ENCODE data around the gene TBX4. TPM values are rescaled to one million over a fixed set of nuclear protein-coding genes. Genes with fewer than 3 reads are reported as not detected.

The TBX4 gene
- total RNA-seq, 4 donors from 2014 or later, result not detected

DNA sequence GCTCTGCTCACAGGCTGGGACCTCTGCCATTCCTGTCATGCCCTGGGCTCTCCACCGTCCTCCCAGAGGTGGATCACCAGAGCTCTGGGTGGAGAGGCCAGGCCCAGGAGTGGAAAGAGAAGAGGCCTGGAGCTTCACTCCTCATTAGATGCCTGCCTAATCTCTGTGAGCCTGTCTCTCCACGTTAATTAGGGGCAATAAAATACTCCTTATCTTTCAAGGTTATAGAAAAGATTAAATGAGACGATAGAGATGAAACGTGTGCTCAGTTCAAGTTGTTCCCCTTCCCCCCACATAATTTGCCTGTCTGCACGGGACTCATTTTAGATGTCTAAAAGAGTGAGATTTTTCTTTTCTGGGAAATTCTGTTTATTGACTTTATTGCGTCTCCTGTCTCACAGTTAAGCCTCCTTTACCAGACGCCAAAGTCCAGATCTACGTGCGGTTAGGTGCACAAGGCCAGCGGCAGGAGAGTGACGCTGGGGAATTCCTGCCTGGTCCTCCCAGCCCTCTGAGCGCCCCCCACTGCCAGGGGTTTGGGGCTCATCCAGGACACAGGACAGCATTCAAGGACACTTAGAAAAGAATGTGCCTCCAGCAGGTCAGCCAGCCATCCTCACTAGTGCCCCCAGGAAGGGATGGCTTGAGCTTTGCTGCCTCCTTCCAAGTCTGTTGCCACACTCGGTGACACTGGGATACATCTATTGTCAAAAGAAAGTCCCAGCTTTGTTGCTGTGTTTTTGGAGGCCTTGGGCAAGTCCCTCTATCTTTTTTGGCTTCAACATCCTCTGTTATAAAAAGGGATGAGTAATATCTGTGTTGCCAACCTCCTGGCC, 42.3 kb downstream of the TBX4 start:
- Histone ChIP-seq H3K9me3 (no peaks in the 10 kb centered on the region), H3K36me3 (no peaks in the 10 kb centered on the region), H3K27me3 (no peaks in the 10 kb centered on the region), H3K4me3 (no peak overlapping the region), H3K27ac (no peak overlapping the region), H3K4me1 (peaks cover 0 to 10% (median 0%) of the 10 kb centered on the region in 4 donors)
- no peak for DNase-seq
- TF ChIP-seq, protein P1, sequence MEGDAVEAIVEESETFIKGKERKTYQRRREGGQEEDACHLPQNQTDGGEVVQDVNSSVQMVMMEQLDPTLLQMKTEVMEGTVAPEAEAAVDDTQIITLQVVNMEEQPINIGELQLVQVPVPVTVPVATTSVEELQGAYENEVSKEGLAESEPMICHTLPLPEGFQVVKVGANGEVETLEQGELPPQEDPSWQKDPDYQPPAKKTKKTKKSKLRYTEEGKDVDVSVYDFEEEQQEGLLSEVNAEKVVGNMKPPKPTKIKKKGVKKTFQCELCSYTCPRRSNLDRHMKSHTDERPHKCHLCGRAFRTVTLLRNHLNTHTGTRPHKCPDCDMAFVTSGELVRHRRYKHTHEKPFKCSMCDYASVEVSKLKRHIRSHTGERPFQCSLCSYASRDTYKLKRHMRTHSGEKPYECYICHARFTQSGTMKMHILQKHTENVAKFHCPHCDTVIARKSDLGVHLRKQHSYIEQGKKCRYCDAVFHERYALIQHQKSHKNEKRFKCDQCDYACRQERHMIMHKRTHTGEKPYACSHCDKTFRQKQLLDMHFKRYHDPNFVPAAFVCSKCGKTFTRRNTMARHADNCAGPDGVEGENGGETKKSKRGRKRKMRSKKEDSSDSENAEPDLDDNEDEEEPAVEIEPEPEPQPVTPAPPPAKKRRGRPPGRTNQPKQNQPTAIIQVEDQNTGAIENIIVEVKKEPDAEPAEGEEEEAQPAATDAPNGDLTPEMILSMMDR (IDR thresholded peaks at IDR 0.05), result no peak
- TF ChIP-seq POLR2A (IDR thresholded peaks at IDR 0.05), result no peak

DNA sequence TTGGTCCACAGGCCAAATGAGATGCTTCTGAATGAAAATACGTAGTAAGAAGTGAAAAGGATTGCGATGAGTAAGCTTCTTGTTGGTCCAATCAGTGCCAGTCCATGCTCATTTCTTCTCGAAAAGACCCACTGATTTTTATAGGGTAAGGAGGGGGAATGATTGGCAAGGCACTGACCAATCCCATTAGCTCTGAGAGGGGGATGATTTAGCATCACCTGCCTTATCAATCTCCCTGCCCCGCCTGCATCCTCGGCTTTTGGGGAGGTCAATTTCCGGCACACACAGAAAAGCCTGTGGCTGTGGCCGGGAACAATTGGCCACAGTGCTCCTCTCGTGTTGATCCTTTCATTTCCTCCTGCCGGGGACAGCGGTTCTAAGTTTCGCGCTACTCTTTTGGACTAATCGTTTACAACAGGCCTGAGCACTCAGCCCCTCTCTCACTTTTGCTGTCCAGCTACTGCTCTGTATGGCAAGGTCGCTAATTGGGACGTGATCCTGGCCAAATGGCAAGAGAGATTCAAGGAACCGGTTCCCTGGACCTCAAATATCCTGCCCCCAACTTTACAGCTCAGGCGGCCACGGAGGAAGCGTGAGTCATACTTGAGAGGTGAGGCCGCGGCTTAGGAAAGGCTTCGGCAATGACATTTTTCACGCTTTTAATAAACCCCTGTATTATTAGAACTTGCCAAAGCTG, 43.1 kb downstream of the TBX4 start:
- Histone ChIP-seq H3K4me3 (no peak overlapping the region), H3K4me1 (peaks cover 0 to 2% (median 0%) of the 10 kb centered on the region in 4 donors), H3K27ac (no peak overlapping the region), H3K27me3 (no peaks in the 10 kb centered on the region), H3K9me3 (no peaks in the 10 kb centered on the region), H3K36me3 (no peaks in the 10 kb centered on the region)
- no peak for DNase-seq
- TF ChIP-seq POLR2A (IDR thresholded peaks at IDR 0.05), result no peak
- TF ChIP-seq, protein P1 (IDR thresholded peaks at IDR 0.05), result no peak

DNA sequence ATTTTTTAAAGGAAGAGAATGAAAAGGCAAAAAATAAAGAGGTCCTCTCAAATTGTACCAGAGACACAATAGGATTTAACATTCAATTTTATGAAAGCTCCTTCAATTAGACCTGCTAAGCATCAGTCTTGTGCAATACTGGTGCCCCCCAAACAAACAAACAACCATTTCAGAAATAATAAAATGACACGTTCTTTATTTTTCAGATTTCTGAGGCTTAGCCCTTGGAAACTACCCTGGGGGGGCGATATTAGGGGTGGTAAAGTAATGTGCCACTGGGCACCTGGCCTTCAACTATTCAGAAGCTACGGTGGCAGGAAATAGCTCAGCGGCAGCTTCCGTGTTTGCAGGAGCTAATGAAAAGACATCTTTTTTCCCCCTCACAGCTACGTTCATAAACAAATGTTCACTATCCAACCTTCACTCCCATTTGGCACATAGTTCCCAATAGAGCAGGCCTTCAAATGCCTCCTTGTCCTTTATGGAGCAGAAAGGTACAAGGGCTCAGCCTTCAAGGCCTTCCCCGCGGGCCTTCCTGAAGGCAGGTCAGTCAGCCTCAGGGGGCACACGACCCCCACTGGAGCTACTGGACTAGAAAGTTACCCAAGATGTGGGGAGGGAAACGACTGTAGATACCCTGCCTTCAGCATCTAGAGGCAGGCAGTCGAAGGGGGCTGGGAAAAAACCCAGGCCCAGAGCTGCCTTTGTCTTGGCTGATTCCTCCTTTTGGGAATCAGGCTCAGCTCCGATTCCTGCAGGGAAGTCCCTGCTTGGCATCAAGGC, 44.1 kb downstream of the TBX4 start:
- no peak overlapping the region for H3K27ac ChIP-seq

DNA sequence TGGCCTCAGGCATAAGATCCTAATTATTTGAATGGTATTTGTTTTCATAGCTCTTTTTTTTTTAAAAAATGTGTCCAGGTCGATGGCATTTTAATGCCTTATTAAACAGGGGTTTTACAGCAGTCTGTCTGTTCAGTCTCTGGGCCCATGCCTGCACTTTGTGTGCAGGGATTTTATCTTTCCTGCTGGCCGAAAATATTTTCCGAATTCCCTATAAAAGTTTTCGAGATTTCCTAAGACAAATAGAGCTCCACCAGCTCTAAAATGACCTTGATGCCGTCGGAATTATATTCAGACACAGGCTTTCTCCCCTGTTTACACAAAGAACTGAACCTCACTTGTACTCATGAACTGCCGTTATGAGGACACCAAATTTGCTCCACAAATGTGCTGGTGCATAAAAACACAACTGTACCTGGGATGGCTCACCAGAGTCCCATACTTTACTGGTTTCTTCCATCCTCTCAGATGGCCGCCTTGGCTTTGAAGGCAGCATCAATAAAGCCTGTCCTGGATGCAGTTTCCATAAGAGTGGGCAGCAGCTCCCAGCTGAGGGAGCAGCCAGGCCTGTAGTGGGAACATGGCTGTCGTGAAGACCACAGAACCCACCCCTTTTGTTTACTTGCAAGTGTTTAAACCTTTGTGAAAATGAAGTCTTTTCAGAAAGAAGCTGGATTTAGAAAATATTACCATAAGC, 44.9 kb downstream of the TBX4 start:
- no peak overlapping the region for H3K4me3 ChIP-seq
- no peak overlapping the region for H3K27ac ChIP-seq
- no peaks in the 10 kb centered on the region for H3K9me3 ChIP-seq
- DNase-seq, result no peak
- H3K36me3 ChIP-seq, result no peaks in the 10 kb centered on the region
- H3K27me3 ChIP-seq, result no peaks in the 10 kb centered on the region
- no peaks in the 10 kb centered on the region for H3K4me1 ChIP-seq
- TF ChIP-seq, protein P1 (IDR thresholded peaks at IDR 0.05), result no peak
- no peak for TF ChIP-seq POLR2A (IDR thresholded peaks at IDR 0.05)

More for the DNA sequence above, 44.1 kb downstream of the TBX4 start:
- H3K4me3 ChIP-seq, result no peak overlapping the region
- no peaks in the 10 kb centered on the region for H3K4me1 ChIP-seq
- H3K9me3 ChIP-seq, result no peaks in the 10 kb centered on the region
- no peaks in the 10 kb centered on the region for H3K27me3 ChIP-seq
- no peak for DNase-seq
- H3K36me3 ChIP-seq, result no peaks in the 10 kb centered on the region
- TF ChIP-seq POLR2A (IDR thresholded peaks at IDR 0.05), result no peak
- TF ChIP-seq, protein P1 (IDR thresholded peaks at IDR 0.05), result no peak

Measured in Peyer's patch (tissue), 4 donors.